Caco-2 (cell line): Measurements from ENCODE around the gene CXorf58. TPM values are rescaled to one million over a fixed set of nuclear protein-coding genes. Genes with fewer than 3 reads are reported as not detected.

ENCODE experiments used
- BruUV-seq: library from RNA; stranded (reverse); fragments of 400-500 nt; replicated peaks from 2 replicates; lab custom pipeline; 2021; lab: Mats Ljungman, UMichigan
- CTCF ChIA-PET: fragments of 300-600 bp; sonication (Branson Sonifier 250); formaldehyde crosslinking; loops from one replicate; lab custom pipeline; 2022; ENCODE audit warnings: antibody characterized with exemption; lab: Charles Lee
- POLR2A ChIA-PET: fragments of 300-600 bp; sonication (Branson Sonifier 250); formaldehyde crosslinking; loops from one replicate; lab custom pipeline; 2022; ENCODE audit warnings: antibody characterized with exemption; lab: Charles Lee
- DNase-seq, 2 experiments: peaks; one replicate each; pipeline versions ENCODE4 v3.0.0 to v3.0.0-alpha.2; 2020 to 2022
- H3K27me3 ChIP-seq: replicated peaks from 2 replicates; pipeline ENCODE4 v1.6.0; 2011; ENCODE audit warnings: low read length; ENCODE audit not compliant: control insufficient read depth, insufficient read depth
- H3K36me3 ChIP-seq: 2 replicates; pipeline ENCODE4 v1.5.1; 2011; ENCODE audit warnings: low read length; ENCODE audit not compliant: control insufficient read depth, insufficient read depth
- H3K4me1 ChIP-seq: fragments of 250-450 bp; sonication (Bioruptor Pico); 2 replicates; pipeline ENCODE4 v1.5.1; 2020; ENCODE audit warnings: mild to moderate bottlenecking
- H3K4me3 ChIP-seq: 2 replicates; pipeline ENCODE4 v1.5.1; 2011; ENCODE audit warnings: low read depth, mild to moderate bottlenecking, control low read depth, low read length
- H3K9me3 ChIP-seq: fragments of 250-450 bp; sonication (Bioruptor Pico); 2 replicates; pipeline ENCODE4 v1.5.1; 2020; ENCODE audit warnings: mild to moderate bottlenecking, moderate library complexity
- H3K27ac Mint-ChIP-seq: one replicate; pipeline ENCODE4 v1.8.0; 2022; ENCODE audit warnings: mixed read lengths; ENCODE audit not compliant: unreplicated experiment
- H3K27me3 Mint-ChIP-seq: one replicate; pipeline ENCODE4 v1.8.0; 2022; ENCODE audit warnings: mixed read lengths; ENCODE audit not compliant: insufficient read depth, unreplicated experiment
- H3K36me3 Mint-ChIP-seq: one replicate; pipeline ENCODE4 v1.8.0; 2022; ENCODE audit warnings: mild to moderate bottlenecking, mixed read lengths; ENCODE audit not compliant: insufficient read depth, unreplicated experiment
- H3K4me1 Mint-ChIP-seq: one replicate; pipeline ENCODE4 v1.8.0; 2022; ENCODE audit warnings: low read depth, mixed read lengths; ENCODE audit not compliant: unreplicated experiment
- H3K4me3 Mint-ChIP-seq: one replicate; pipeline ENCODE4 v1.8.0; 2022; ENCODE audit warnings: mild to moderate bottlenecking, moderate library complexity, mixed read lengths; ENCODE audit not compliant: unreplicated experiment
- H3K9me3 Mint-ChIP-seq: one replicate; pipeline ENCODE4 v1.8.0; 2022; ENCODE audit warnings: mixed read lengths; ENCODE audit not compliant: unreplicated experiment
- intact Hi-C: fragments of 100-400 bp; cut with micrococcal nuclease; formaldehyde crosslinking; loops from one replicate; pipeline ENCODE4 v1.10.0; 2022; ENCODE audit not compliant: unreplicated experiment
- total RNA-seq: library from RNA; stranded (reverse); gene quantifications from 2 replicates; pipeline ENCODE4 v1.2.3, GENCODE V29; 2022
- TF ChIP-seq, protein P1 (sequence below), 2 experiments: fragments of 200-600 bp in 1 of 2; IDR thresholded peaks; 1 replicate in 1 of 2; 2 replicates in 1 of 2; pipeline versions ENCODE4 v1.5.1 to v1.8.0; 2011 to 2022; ENCODE audit warnings: antibody characterized with exemption in 1 of 2, control low read depth in 1 of 2, inconsistent platforms in 1 of 2, low read depth in 1 of 2, low read length in 1 of 2, mild to moderate bottlenecking in 1 of 2, moderate library complexity in 1 of 2; ENCODE audit not compliant: insufficient read depth in 1 of 2, severe bottlenecking in 1 of 2, unreplicated experiment in 1 of 2

Gene CXorf58
- total RNA-seq, 1 experiment from 2014 or later: not detected

- POLR2A ChIA-PET: no interaction called here
- Mint-ChIP-seq H3K27ac (no peak overlapping the region), H3K9me3 (no peaks in the 10 kb centered on the region), H3K4me3 (no peak overlapping the region), H3K4me1 (no peaks in the 10 kb centered on the region), H3K36me3 (no peaks in the 10 kb centered on the region), H3K27me3 (no peaks in the 10 kb centered on the region)
- H3K4me1 ChIP-seq: peaks cover 15% of the 10 kb centered on the region
- no peaks in the 10 kb centered on the region for H3K36me3 ChIP-seq
- no peak for DNase-seq
- H3K4me3 ChIP-seq: no peak overlapping the region
- CTCF ChIA-PET: interaction anchor here (0.6 kb wide), 1 partner anchor 249 kb away, joined by 3 read pairs; no protein-coding TSS in a partner anchor
- no TSS peak for BruUV-seq
- TF ChIP-seq, protein P1, sequence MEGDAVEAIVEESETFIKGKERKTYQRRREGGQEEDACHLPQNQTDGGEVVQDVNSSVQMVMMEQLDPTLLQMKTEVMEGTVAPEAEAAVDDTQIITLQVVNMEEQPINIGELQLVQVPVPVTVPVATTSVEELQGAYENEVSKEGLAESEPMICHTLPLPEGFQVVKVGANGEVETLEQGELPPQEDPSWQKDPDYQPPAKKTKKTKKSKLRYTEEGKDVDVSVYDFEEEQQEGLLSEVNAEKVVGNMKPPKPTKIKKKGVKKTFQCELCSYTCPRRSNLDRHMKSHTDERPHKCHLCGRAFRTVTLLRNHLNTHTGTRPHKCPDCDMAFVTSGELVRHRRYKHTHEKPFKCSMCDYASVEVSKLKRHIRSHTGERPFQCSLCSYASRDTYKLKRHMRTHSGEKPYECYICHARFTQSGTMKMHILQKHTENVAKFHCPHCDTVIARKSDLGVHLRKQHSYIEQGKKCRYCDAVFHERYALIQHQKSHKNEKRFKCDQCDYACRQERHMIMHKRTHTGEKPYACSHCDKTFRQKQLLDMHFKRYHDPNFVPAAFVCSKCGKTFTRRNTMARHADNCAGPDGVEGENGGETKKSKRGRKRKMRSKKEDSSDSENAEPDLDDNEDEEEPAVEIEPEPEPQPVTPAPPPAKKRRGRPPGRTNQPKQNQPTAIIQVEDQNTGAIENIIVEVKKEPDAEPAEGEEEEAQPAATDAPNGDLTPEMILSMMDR (IDR thresholded peaks at IDR 0.05; ENCODE audit: insufficient read depth in 1 of 2, low read depth in 1 of 2, low read length in 1 of 2, severe bottlenecking in 1 of 2, unreplicated experiment in 1 of 2): no peak
- intact Hi-C loops: loop anchor here (10.0 kb wide), 1 partner anchor 90 kb away; the partner anchor contains the start of gene KLHL15
- no peaks in the 10 kb centered on the region for H3K9me3 ChIP-seq
- H3K27me3 ChIP-seq: no peaks in the 10 kb centered on the region
Observed at GRCh38 chrX:23935106-23935505, 27.3 kb downstream of the CXorf58 start.

GRCh38 chrX:23936180-23936579, 28.4 kb downstream of the CXorf58 start:
- H3K36me3 ChIP-seq: no peaks in the 10 kb centered on the region
- ChIA-PET POLR2A (no interaction called here), CTCF (no interaction called here)
- Mint-ChIP-seq H3K27ac (no peak overlapping the region), H3K4me3 (no peak overlapping the region), H3K4me1 (no peaks in the 10 kb centered on the region), H3K27me3 (no peaks in the 10 kb centered on the region), H3K36me3 (no peaks in the 10 kb centered on the region), H3K9me3 (no peaks in the 10 kb centered on the region)
- no peak overlapping the region for H3K4me3 ChIP-seq
- BruUV-seq: no TSS peak
- DNase-seq: no peak
- no peaks in the 10 kb centered on the region for H3K9me3 ChIP-seq
- intact Hi-C loops: loop anchor here (10.0 kb wide), 1 partner anchor 89 kb away; the partner anchor contains the start of gene KLHL15
- no peaks in the 10 kb centered on the region for H3K27me3 ChIP-seq
- peaks cover 9% of the 10 kb centered on the region for H3K4me1 ChIP-seq
- TF ChIP-seq, protein P1 (IDR thresholded peaks at IDR 0.05; ENCODE audit: insufficient read depth in 1 of 2, low read depth in 1 of 2, low read length in 1 of 2, severe bottlenecking in 1 of 2, unreplicated experiment in 1 of 2): no peak

DNA sequence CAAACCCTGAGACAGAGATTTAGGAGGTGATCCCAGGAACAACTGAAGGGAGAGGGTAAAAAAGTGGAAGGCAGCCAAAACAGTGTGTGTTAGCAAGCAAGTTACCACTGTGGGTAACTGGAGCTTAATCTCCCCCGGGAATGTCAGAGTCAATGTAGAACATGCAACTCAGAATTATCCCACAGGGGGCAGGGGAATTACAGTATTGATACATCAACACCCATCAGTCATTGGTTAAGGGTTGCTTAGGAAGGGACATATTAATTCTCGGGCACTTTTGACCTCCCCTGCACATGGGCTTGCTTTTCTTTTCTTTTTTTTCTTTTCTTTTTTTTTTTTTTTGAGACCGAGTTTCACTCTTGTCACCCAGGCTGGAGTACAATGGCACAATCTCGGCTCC, 29.3 kb downstream of the CXorf58 start:
- Histone ChIP-seq H3K36me3 (no peaks in the 10 kb centered on the region), H3K9me3 (no peaks in the 10 kb centered on the region), H3K27me3 (no peaks in the 10 kb centered on the region), H3K4me3 (no peak overlapping the region), H3K4me1 (no peaks in the 10 kb centered on the region; the same call in 1 of the 2 replicates)
- Mint-ChIP-seq H3K27me3 (no peaks in the 10 kb centered on the region), H3K4me1 (no peaks in the 10 kb centered on the region), H3K9me3 (no peaks in the 10 kb centered on the region), H3K36me3 (no peaks in the 10 kb centered on the region), H3K4me3 (no peak overlapping the region), H3K27ac (no peak overlapping the region)
- ChIA-PET POLR2A (no interaction called here), CTCF (no interaction called here)
- TF ChIP-seq, protein P1 (IDR thresholded peaks at IDR 0.05; ENCODE audit: insufficient read depth in 1 of 2, low read depth in 1 of 2, low read length in 1 of 2, severe bottlenecking in 1 of 2, unreplicated experiment in 1 of 2): no peak
- DNase-seq: no peak
- intact Hi-C loops: loop anchor here (10.0 kb wide), 1 partner anchor 88 kb away; the partner anchor contains the start of gene KLHL15
- BruUV-seq: no TSS peak
